Measurements from ENCODE around the gene TCF7L1. TPM values are rescaled to one million over a fixed set of nuclear protein-coding genes. Genes with fewer than 3 reads are reported as not detected.
A peak's percentile ranks its signal among the peaks of the same experiment; 100 is the strongest.

The TCF7L1 gene
- total RNA-seq, 3 donors from 2014 or later = 1.3 to 22.9 (median 3.0) TPM

- DNase-seq = no peak
- Histone ChIP-seq H3K36me3 (ENCODE audit: low read depth) (no peaks in the 10 kb centered on the region), H3K4me1 (ENCODE audit: low read depth) (no peaks in the 10 kb centered on the region), H3K9me3 (no peaks in the 10 kb centered on the region), H3K4me3 (no peak overlapping the region)
- intact Hi-C loops (cut with DNase I, micrococcal nuclease) = no loop called here
- TF ChIP-seq, protein P1, sequence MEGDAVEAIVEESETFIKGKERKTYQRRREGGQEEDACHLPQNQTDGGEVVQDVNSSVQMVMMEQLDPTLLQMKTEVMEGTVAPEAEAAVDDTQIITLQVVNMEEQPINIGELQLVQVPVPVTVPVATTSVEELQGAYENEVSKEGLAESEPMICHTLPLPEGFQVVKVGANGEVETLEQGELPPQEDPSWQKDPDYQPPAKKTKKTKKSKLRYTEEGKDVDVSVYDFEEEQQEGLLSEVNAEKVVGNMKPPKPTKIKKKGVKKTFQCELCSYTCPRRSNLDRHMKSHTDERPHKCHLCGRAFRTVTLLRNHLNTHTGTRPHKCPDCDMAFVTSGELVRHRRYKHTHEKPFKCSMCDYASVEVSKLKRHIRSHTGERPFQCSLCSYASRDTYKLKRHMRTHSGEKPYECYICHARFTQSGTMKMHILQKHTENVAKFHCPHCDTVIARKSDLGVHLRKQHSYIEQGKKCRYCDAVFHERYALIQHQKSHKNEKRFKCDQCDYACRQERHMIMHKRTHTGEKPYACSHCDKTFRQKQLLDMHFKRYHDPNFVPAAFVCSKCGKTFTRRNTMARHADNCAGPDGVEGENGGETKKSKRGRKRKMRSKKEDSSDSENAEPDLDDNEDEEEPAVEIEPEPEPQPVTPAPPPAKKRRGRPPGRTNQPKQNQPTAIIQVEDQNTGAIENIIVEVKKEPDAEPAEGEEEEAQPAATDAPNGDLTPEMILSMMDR (IDR thresholded peaks at IDR 0.05) = no peak
- no peak for ATAC-seq
Measured at GRCh38 chr2:85170938-85171475, 37.8 kb downstream of the TCF7L1 start.

DNA sequence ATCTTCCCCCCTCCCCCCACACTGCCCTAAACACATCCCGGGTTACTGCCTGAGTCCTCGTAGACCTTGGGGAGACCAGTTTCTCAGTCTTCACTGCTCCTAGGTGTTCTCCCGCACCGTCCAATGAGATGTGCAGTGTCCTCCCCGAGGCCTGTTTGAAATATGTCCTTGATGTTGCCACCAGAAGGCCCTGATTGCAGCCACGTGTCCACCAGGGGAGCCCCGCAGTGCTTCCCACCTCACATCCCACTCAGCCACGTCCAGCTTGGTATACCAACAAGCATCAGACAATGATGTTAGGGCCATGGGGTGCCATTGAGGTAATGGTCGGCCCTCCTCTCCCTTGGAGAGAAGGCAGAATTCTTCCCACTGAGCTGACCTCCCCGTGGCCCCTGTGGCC lies 38.7 kb downstream of the TCF7L1 start:
- Histone ChIP-seq H3K9me3 (no peaks in the 10 kb centered on the region), H3K4me3 (no peak overlapping the region), H3K36me3 (ENCODE audit: low read depth) (no peaks in the 10 kb centered on the region), H3K4me1 (ENCODE audit: low read depth) (no peaks in the 10 kb centered on the region)
- TF ChIP-seq, protein P1 (IDR thresholded peaks at IDR 0.05) = no peak
- intact Hi-C loops (cut with DNase I, micrococcal nuclease) = no loop called here
- DNase-seq = no peak
- no peak for ATAC-seq

- Histone ChIP-seq H3K4me1 (ENCODE audit: low read depth) (no peaks in the 10 kb centered on the region), H3K4me3 (no peak overlapping the region), H3K9me3 (no peaks in the 10 kb centered on the region), H3K36me3 (ENCODE audit: low read depth) (no peaks in the 10 kb centered on the region)
- ATAC-seq (no peak), DNase-seq (no peak)
- intact Hi-C loops (cut with DNase I, micrococcal nuclease) = no loop called here
- TF ChIP-seq, protein P1 (IDR thresholded peaks at IDR 0.05) = no peak
Measured at GRCh38 chr2:85173909-85174308, 40.7 kb downstream of the TCF7L1 start.

GRCh38 chr2:85174943-85175342 lies 41.8 kb downstream of the TCF7L1 start:
- no peak overlapping the region for H3K4me3 ChIP-seq
- ATAC-seq = no peak
- H3K9me3 ChIP-seq = no peaks in the 10 kb centered on the region
- TF ChIP-seq, protein P1 (IDR thresholded peaks at IDR 0.05) = no peak
- intact Hi-C loops (cut with DNase I, micrococcal nuclease) = no loop called here
- DNase-seq = no peak
- H3K4me1 ChIP-seq (ENCODE audit: low read depth) = no peaks in the 10 kb centered on the region
- no peaks in the 10 kb centered on the region for H3K36me3 ChIP-seq (ENCODE audit: low read depth)

DNA sequence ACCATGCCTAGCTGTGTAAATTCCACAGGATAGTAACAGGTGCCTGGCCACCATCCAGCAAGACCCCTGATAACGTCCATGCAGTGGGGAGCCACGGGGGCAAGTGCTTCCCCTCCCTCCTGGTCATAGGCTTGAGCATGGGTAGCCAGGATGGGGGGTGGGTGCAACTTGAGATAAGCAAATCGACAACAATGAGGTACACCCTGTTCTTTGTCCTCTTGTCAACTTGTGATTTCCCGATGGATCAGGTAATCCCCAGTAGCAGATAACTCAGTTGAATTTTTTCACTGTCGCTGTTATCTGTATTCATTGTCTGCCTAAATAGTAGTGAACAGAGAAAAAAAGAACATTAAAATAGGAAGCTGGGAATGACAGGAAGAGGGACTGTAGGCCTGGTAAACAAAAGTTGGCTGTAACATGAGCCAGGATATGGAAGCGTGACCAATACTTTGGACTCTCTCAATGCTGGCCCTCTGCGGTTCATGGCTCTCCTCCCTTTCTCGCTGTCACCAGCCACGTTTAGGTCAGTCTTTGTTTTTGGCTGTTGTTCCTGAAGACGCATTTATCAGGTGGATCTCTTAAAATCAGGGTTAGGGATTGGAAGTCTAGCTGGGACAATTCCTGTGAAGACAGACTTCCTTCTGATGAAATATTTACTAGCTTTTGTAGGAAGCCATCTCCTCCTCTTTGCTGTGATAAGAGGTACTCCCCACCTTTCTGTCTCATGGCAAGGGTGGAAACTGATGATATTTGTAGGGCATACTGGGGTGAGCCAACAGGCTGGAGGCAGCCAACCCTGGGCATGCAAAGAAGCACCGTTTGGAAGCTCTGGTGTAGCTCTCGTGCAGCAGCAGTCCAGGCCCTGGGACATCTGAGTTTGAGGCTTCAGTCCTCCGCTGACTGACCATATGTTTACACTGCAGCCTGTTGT lies 42.4 kb downstream of the TCF7L1 start:
- Histone ChIP-seq H3K36me3 (ENCODE audit: low read depth) (no peaks in the 10 kb centered on the region), H3K9me3 (no peaks in the 10 kb centered on the region), H3K4me1 (ENCODE audit: low read depth) (no peaks in the 10 kb centered on the region), H3K4me3 (no peak overlapping the region)
- ATAC-seq (no peak), DNase-seq (peak in 1 of 3 donors; percentile 16)
- TF ChIP-seq, protein P1 (IDR thresholded peaks at IDR 0.05) = no peak
- intact Hi-C loops (cut with DNase I, micrococcal nuclease) = no loop called here
